GM23338 (cell line): ENCODE data around the gene SLC8A3. TPM values are rescaled to one million over a fixed set of nuclear protein-coding genes. Genes with fewer than 3 reads are reported as not detected.

Experiments used
- ATAC-seq: fragments of 200-7000 bp; cut with Tn5 transposase; 3 replicates; pipeline ENCODE4 v1.9.1; 2020
- DNase-seq: peaks from one replicate; pipeline ENCODE4 v3.0.0-alpha.2; 2015; ENCODE audit warnings: low spot score
- H2AFZ ChIP-seq: fragments of 200-600 bp; sonication (generic); 2 replicates; pipeline ENCODE4 v1.8.0; 2016; ENCODE audit warnings: antibody characterized with exemption, mild to moderate bottlenecking, moderate library complexity
- H3F3A ChIP-seq: fragments of 200-600 bp; sonication (generic); replicated peaks from 2 replicates; pipeline ENCODE4 v1.8.0; 2017; ENCODE audit warnings: antibody characterized with exemption, mixed run types, low read depth
- H3K27ac ChIP-seq: fragments of 200-600 bp; sonication (generic); 2 replicates; pipeline ENCODE4 v1.6.1; 2016; ENCODE audit warnings: low read depth
- H3K27me3 ChIP-seq: fragments of 200-600 bp; sonication (generic); 2 replicates; pipeline ENCODE4 v1.8.0; 2016; ENCODE audit warnings: mild to moderate bottlenecking, mixed run types, moderate library complexity; ENCODE audit not compliant: insufficient read depth
- H3K36me3 ChIP-seq: fragments of 200-600 bp; sonication (generic); 2 replicates; pipeline ENCODE4 v1.8.0; 2016; ENCODE audit warnings: mild to moderate bottlenecking; ENCODE audit not compliant: insufficient read depth
- H3K4me1 ChIP-seq: fragments of 200-600 bp; sonication (generic); 2 replicates; pipeline ENCODE4 v1.8.0; 2016; ENCODE audit warnings: mild to moderate bottlenecking, moderate library complexity; ENCODE audit not compliant: insufficient read depth
- H3K4me2 ChIP-seq: fragments of 200-600 bp; sonication (generic); 2 replicates; pipeline ENCODE4 v1.7.1; 2017; ENCODE audit warnings: mixed run types
- H3K4me3 ChIP-seq: fragments of 200-600 bp; sonication (generic); 2 replicates; pipeline ENCODE4 v1.6.1; 2016; ENCODE audit warnings: mixed run types
- H3K79me2 ChIP-seq: fragments of 200-600 bp; sonication (generic); replicated peaks from 2 replicates; pipeline ENCODE4 v1.8.0; 2017; ENCODE audit warnings: mild to moderate bottlenecking; ENCODE audit not compliant: insufficient read depth
- H3K9me2 ChIP-seq: fragments of 200-600 bp; sonication (generic); 2 replicates; pipeline ENCODE4 v1.8.0; 2017; ENCODE audit not compliant: insufficient read depth
- H4K20me1 ChIP-seq: fragments of 200-600 bp; sonication (generic); replicated peaks from 2 replicates; pipeline ENCODE4 v1.8.0; 2017; ENCODE audit warnings: mild to moderate bottlenecking; ENCODE audit not compliant: insufficient read depth
- H3K27ac Mint-ChIP-seq: 2 replicates; pipeline ENCODE4 v1.8.0; 2020; ENCODE audit warnings: inconsistent platforms, mild to moderate bottlenecking, moderate library complexity, mixed read lengths
- H3K27me3 Mint-ChIP-seq: 3 replicates; pipeline ENCODE4 v1.8.0; 2022; ENCODE audit warnings: low read depth, mild to moderate bottlenecking, moderate library complexity, mixed read lengths, inconsistent platforms; ENCODE audit not compliant: insufficient read depth, poor library complexity
- H3K36me3 Mint-ChIP-seq: 3 replicates; pipeline ENCODE4 v1.8.0; 2021; ENCODE audit warnings: low read depth, mild to moderate bottlenecking, inconsistent platforms, moderate library complexity, mixed read lengths
- H3K4me1 Mint-ChIP-seq: 3 replicates; pipeline ENCODE4 v1.8.0; 2020; ENCODE audit warnings: mild to moderate bottlenecking, inconsistent platforms, mixed read lengths
- H3K4me3 Mint-ChIP-seq: 3 replicates; pipeline ENCODE4 v1.8.0; 2021; ENCODE audit warnings: moderate library complexity, mild to moderate bottlenecking, inconsistent platforms, mixed read lengths
- H3K9me3 Mint-ChIP-seq: 3 replicates; pipeline ENCODE4 v1.8.0; 2020; ENCODE audit warnings: moderate library complexity, mild to moderate bottlenecking, inconsistent platforms, mixed read lengths
- CREB1 ChIP-seq: fragments of 250-450 bp; sonication (Bioruptor Pico); IDR thresholded peaks from 2 replicates; pipeline ENCODE4 v1.5.0; 2020; ENCODE audit warnings: low read depth, mild to moderate bottlenecking, moderate library complexity
- EZH2 ChIP-seq: fragments of 200-600 bp; sonication (generic); IDR thresholded peaks from one replicate; pipeline ENCODE4 v1.8.0; 2017; ENCODE audit warnings: antibody characterized with exemption, mild to moderate bottlenecking, low read depth; ENCODE audit not compliant: unreplicated experiment
- JUNB ChIP-seq: IDR thresholded peaks from one replicate; pipeline ENCODE4 v1.6.1; 2016; ENCODE audit warnings: antibody characterized with exemption; ENCODE audit not compliant: unreplicated experiment
- NANOG ChIP-seq: IDR thresholded peaks from 2 replicates; pipeline ENCODE4 v1.6.1; 2016; ENCODE audit warnings: antibody characterized with exemption, borderline replicate concordance
- POLR2AphosphoS5 ChIP-seq: IDR thresholded peaks from 2 replicates; pipeline ENCODE4 v1.6.1; 2016; ENCODE audit warnings: antibody characterized with exemption, low read depth
- STAT1 ChIP-seq: IDR thresholded peaks from one replicate; pipeline ENCODE4 v1.6.1; 2016; ENCODE audit warnings: antibody characterized with exemption; ENCODE audit not compliant: unreplicated experiment
- ZNF114 ChIP-seq: fragments of 250-450 bp; sonication (Bioruptor Pico); IDR thresholded peaks from 2 replicates; pipeline ENCODE4 v1.5.0; 2020; ENCODE audit warnings: mild to moderate bottlenecking, moderate library complexity
- ZNF331 ChIP-seq: fragments of 250-450 bp; sonication (Bioruptor Pico); IDR thresholded peaks from 2 replicates; pipeline ENCODE4 v1.5.0; 2020; ENCODE audit warnings: low read depth, mild to moderate bottlenecking, moderate library complexity
- polyA plus RNA-seq: library from polyadenylated mRNA; unstranded; fragments of >200 nt; fragmentation: Nextera tagmentation; extraction: Ambion mirVana; gene quantifications from 2 replicates; pipeline ENCODE4 v1.2.1, GENCODE V29; 2016
- total RNA-seq: library from RNA; depleted of rRNA; stranded (reverse); fragments of >200 nt; shearing (Covaris generic); gene quantifications from 2 replicates; pipeline ENCODE4 v1.2.3, GENCODE V29; 2014
- TF ChIP-seq, protein P1 (sequence below), 2 experiments: fragments of 200-600 bp in 1 of 2; sonication (generic) in 1 of 2; conservative IDR thresholded peaks; 2 replicates each; pipeline versions ENCODE4 v1.5.1 to v1.6.1; 2016 to 2017; ENCODE audit warnings: antibody characterized with exemption in 2 of 2, low read depth in 2 of 2, mild to moderate bottlenecking in 2 of 2, moderate library complexity in 1 of 2
- TF ChIP-seq, protein P2 (sequence below): IDR thresholded peaks from 2 replicates; pipeline ENCODE4 v1.6.1; 2016; ENCODE audit warnings: antibody characterized with exemption
- TF ChIP-seq, protein P3 (sequence below): fragments of 250-450 bp; sonication (Bioruptor Pico); IDR thresholded peaks from 2 replicates; pipeline ENCODE4 v1.5.0; 2020; ENCODE audit warnings: mild to moderate bottlenecking, moderate library complexity

The SLC8A3 gene
- total and polyA plus RNA-seq, 2 experiments from 2014 or later = 0.82 to 2.0 TPM

DNA sequence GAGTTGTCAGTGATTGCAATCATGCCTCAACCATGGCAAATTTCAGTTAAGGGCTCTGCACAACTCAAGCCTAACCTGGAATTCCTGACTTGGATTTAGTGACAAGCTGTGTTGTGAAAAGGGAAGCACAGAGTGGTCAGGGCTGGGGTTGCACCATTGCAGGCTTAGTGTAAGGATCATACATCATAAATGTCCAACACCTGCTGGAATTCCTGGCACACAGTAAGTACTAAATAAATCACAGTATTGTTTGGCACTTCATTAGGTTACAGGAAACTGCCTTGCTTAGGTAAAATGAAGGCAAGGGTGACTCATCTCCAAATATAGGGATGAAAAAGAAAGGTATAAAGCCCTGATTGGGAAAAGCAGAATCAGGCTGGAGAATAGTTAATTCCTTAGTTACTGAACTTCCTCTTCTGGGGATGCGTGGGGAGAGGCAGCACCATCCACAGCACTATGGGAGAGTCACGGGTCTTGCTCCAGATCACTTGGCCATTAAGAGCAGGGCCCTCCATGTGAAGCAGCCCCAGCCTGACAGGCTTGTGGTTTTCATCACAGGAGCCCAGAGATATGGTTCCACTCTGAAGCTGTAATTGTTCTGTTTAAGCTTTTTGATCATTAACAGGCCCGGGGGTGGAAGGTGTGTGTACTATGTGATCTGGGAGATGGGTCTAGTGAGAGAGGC, 39.7 kb downstream of the SLC8A3 start (continued):
- TF ChIP-seq, protein P1, sequence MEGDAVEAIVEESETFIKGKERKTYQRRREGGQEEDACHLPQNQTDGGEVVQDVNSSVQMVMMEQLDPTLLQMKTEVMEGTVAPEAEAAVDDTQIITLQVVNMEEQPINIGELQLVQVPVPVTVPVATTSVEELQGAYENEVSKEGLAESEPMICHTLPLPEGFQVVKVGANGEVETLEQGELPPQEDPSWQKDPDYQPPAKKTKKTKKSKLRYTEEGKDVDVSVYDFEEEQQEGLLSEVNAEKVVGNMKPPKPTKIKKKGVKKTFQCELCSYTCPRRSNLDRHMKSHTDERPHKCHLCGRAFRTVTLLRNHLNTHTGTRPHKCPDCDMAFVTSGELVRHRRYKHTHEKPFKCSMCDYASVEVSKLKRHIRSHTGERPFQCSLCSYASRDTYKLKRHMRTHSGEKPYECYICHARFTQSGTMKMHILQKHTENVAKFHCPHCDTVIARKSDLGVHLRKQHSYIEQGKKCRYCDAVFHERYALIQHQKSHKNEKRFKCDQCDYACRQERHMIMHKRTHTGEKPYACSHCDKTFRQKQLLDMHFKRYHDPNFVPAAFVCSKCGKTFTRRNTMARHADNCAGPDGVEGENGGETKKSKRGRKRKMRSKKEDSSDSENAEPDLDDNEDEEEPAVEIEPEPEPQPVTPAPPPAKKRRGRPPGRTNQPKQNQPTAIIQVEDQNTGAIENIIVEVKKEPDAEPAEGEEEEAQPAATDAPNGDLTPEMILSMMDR (conservative IDR thresholded peaks at IDR 0.05; ENCODE audit: low read depth in 2 of 2) = no peak
- no peak for TF ChIP-seq ZNF331 (CRISPR knock-in tag)

DNA sequence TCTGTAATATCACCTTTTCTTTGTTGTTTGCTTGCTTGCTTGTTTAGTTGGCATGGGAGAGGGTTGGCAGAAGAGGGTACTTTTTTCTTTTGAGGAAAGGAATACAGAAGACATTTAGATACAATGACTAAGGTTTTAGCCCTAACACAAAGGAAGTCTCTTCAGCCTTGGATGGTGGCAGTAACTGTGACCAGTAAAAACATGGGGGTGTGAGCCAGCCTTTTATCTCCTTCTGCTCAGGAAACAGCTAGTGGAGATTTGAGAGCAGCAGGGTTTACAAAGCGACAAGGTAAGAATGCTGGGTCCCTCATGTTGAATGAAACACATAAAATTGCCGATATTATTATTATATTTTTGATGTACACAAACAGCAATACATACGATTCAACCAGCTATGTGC, 40.4 kb downstream of the SLC8A3 start:
- Mint-ChIP-seq H3K4me1 (peaks cover 4% of the 10 kb centered on the region), H3K27ac (no peak overlapping the region), H3K9me3 (no peaks in the 10 kb centered on the region), H3K4me3 (no peak overlapping the region), H3K36me3 (no peaks in the 10 kb centered on the region; the same call in 2 of the 3 replicates), H3K27me3 (peaks cover 2% of the 10 kb centered on the region)
- Histone ChIP-seq H3K36me3 (no peaks in the 10 kb centered on the region), H3K4me3 (no peak overlapping the region), H3K4me1 (no peaks in the 10 kb centered on the region), H3K9me2 (no peaks in the 10 kb centered on the region), H4K20me1 (no peaks in the 10 kb centered on the region; the same call in 1 of the 2 replicates), H3K79me2 (no peaks in the 10 kb centered on the region), H3K4me2 (no peak overlapping the region), H3F3A (no peaks in the 10 kb centered on the region), H2AFZ (no peak overlapping the region), H3K27me3 (no peaks in the 10 kb centered on the region), H3K27ac (no peak overlapping the region)
- DNase-seq (no peak), ATAC-seq (no peak)
- no peak for TF ChIP-seq NANOG
- TF ChIP-seq EZH2 = no peak
- TF ChIP-seq, protein P2, sequence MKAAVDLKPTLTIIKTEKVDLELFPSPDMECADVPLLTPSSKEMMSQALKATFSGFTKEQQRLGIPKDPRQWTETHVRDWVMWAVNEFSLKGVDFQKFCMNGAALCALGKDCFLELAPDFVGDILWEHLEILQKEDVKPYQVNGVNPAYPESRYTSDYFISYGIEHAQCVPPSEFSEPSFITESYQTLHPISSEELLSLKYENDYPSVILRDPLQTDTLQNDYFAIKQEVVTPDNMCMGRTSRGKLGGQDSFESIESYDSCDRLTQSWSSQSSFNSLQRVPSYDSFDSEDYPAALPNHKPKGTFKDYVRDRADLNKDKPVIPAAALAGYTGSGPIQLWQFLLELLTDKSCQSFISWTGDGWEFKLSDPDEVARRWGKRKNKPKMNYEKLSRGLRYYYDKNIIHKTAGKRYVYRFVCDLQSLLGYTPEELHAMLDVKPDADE = no peak
- no peak for TF ChIP-seq ZNF331 (CRISPR knock-in tag)
- TF ChIP-seq, protein P1 (conservative IDR thresholded peaks at IDR 0.05; ENCODE audit: low read depth in 2 of 2) = no peak
- TF ChIP-seq STAT1 = no peak
- TF ChIP-seq, protein P3, sequence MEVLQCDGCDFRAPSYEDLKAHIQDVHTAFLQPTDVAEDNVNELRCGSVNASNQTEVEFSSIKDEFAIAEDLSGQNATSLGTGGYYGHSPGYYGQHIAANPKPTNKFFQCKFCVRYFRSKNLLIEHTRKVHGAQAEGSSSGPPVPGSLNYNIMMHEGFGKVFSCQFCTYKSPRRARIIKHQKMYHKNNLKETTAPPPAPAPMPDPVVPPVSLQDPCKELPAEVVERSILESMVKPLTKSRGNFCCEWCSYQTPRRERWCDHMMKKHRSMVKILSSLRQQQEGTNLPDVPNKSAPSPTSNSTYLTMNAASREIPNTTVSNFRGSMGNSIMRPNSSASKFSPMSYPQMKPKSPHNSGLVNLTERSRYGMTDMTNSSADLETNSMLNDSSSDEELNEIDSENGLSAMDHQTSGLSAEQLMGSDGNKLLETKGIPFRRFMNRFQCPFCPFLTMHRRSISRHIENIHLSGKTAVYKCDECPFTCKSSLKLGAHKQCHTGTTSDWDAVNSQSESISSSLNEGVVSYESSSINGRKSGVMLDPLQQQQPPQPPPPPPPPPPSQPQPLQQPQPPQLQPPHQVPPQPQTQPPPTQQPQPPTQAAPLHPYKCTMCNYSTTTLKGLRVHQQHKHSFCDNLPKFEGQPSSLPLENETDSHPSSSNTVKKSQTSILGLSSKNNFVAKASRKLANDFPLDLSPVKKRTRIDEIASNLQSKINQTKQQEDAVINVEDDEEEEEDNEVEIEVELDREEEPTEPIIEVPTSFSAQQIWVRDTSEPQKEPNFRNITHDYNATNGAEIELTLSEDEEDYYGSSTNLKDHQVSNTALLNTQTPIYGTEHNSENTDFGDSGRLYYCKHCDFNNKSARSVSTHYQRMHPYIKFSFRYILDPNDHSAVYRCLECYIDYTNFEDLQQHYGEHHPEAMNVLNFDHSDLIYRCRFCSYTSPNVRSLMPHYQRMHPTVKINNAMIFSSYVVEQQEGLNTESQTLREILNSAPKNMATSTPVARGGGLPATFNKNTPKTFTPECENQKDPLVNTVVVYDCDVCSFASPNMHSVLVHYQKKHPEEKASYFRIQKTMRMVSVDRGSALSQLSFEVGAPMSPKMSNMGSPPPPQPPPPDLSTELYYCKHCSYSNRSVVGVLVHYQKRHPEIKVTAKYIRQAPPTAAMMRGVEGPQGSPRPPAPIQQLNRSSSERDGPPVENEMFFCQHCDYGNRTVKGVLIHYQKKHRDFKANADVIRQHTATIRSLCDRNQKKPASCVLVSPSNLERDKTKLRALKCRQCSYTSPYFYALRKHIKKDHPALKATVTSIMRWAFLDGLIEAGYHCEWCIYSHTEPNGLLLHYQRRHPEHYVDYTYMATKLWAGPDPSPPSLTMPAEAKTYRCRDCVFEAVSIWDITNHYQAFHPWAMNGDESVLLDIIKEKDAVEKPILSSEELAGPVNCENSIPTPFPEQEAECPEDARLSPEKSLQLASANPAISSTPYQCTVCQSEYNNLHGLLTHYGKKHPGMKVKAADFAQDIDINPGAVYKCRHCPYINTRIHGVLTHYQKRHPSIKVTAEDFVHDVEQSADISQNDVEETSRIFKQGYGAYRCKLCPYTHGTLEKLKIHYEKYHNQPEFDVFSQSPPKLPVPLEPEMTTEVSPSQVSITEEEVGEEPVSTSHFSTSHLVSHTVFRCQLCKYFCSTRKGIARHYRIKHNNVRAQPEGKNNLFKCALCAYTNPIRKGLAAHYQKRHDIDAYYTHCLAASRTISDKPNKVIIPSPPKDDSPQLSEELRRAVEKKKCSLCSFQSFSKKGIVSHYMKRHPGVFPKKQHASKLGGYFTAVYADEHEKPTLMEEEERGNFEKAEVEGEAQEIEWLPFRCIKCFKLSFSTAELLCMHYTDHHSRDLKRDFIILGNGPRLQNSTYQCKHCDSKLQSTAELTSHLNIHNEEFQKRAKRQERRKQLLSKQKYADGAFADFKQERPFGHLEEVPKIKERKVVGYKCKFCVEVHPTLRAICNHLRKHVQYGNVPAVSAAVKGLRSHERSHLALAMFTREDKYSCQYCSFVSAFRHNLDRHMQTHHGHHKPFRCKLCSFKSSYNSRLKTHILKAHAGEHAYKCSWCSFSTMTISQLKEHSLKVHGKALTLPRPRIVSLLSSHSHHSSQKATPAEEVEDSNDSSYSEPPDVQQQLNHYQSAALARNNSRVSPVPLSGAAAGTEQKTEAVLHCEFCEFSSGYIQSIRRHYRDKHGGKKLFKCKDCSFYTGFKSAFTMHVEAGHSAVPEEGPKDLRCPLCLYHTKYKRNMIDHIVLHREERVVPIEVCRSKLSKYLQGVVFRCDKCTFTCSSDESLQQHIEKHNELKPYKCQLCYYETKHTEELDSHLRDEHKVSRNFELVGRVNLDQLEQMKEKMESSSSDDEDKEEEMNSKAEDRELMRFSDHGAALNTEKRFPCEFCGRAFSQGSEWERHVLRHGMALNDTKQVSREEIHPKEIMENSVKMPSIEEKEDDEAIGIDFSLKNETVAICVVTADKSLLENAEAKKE (CRISPR knock-in tag) = no peak
- no peak for TF ChIP-seq JUNB
- TF ChIP-seq CREB1 (CRISPR knock-in tag) = no peak
- TF ChIP-seq ZNF114 (CRISPR knock-in tag) = no peak
- TF ChIP-seq POLR2AphosphoS5 = no peak
